ENCODE results near the gene AKAP5.

GRCh38 chr14:64459405-64460136, 5.7 kb upstream of the AKAP5 start:
- TF ChIP-seq CTCF (IDR thresholded peaks at IDR 0.05) (no peak), POLR2A (IDR thresholded peaks at IDR 0.05) (no peak)
